SIG-M5 (cell line): ENCODE measurements around the gene PRKAG1.
"Not testable (repeated sequence)": the region's sequence is repeated elsewhere in the genome, so short reads cannot be mapped to it uniquely, and the experiment has no call there.

Experiments
- DNase-seq: peaks from one replicate; lab custom pipeline; 2025; lab: John Stamatoyannopoulos, UW

The PRKAG1 gene

GRCh38 chr12:49018261-49019119, at the start of gene PRKAG1:
Gene PRKAG1 (minus strand): TSS chr12:49018776. CDS start chr12:49018740, 36 bp downstream.
- peak; percentile 89 for DNase-seq

GRCh38 chr12:49066120-49066519, 47.5 kb upstream of the PRKAG1 start:
- DNase-seq = no peak

- no peak for DNase-seq
Observed at GRCh38 chr12:49064767-49065152, 46.2 kb upstream of the PRKAG1 start.

GRCh38 chr12:49061916-49062315, 43.3 kb upstream of the PRKAG1 start:
- not testable (repeated sequence) for DNase-seq

GRCh38 chr12:49061157-49061650, 42.6 kb upstream of the PRKAG1 start:
- DNase-seq = no peak

- peak; percentile 65 for DNase-seq
Observed at GRCh38 chr12:49060237-49061156, 41.9 kb upstream of the PRKAG1 start, which contains the start of gene KMT2D. Gene KMT2D (minus strand): TSS chr12:49060794. CDS start chr12:49055324, 5,470 bp downstream.

GRCh38 chr12:49059299-49060171, 41.0 kb upstream of the PRKAG1 start:
- no peak for DNase-seq

- DNase-seq = no peak
Observed at GRCh38 chr12:49059045-49059298, 40.4 kb upstream of the PRKAG1 start.

- DNase-seq = no peak
Observed at GRCh38 chr12:49058366-49059044, 39.9 kb upstream of the PRKAG1 start.

GRCh38 chr12:49057888-49058287, 39.3 kb upstream of the PRKAG1 start:
- no peak for DNase-seq

- peak; percentile 93 for DNase-seq
Observed at GRCh38 chr12:49055978-49056754, 37.6 kb upstream of the PRKAG1 start.

GRCh38 chr12:49055092-49055491, 36.5 kb upstream of the PRKAG1 start:
- no peak for DNase-seq

GRCh38 chr12:49054524-49054923, 35.9 kb upstream of the PRKAG1 start:
- DNase-seq = no peak

- DNase-seq = no peak
Observed at GRCh38 chr12:49054096-49054495, 35.5 kb upstream of the PRKAG1 start.

GRCh38 chr12:49052451-49053208, 34.1 kb upstream of the PRKAG1 start:
- no peak for DNase-seq

- DNase-seq = no peak
Observed at GRCh38 chr12:49051777-49052438, 33.3 kb upstream of the PRKAG1 start.

- no peak for DNase-seq
Observed at GRCh38 chr12:49051373-49051764, 32.8 kb upstream of the PRKAG1 start.

GRCh38 chr12:49050507-49051372, 32.2 kb upstream of the PRKAG1 start:
- DNase-seq = no peak
